HG03175 (cell line): ENCODE measurements around the gene MOB1B.

ENCODE experiments used
- ATAC-seq: cut with Tn5 transposase; IDR thresholded peaks from one replicate; pipeline ENCODE4 v1.9.1; 2021; ENCODE audit warnings: mild to moderate bottlenecking, moderate library complexity; ENCODE audit not compliant: unreplicated experiment

Gene MOB1B

GRCh38 chr4:70914000-70914399 is 11.8 kb downstream of the MOB1B start:
- no peak for ATAC-seq

DNA sequence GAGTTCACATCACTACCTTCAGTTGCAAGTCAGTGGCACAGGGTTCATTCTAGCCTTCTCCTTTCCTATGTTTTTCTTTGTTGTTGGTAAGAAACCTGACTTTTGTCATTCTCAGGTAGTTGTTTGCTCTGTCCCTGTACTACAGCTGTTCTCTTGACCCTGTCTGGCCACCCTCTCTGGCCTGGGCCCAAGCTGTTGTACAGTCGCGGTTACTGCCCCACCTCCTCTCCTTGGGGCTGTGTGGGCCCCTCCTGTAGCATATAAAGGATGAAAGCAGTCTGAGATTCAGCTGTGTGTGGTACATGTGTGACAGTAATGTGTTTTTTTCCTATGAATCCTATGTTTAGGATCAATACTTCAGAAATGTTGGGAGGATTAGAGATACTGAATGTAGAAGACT is 12.5 kb downstream of the MOB1B start:
- no peak for ATAC-seq

DNA sequence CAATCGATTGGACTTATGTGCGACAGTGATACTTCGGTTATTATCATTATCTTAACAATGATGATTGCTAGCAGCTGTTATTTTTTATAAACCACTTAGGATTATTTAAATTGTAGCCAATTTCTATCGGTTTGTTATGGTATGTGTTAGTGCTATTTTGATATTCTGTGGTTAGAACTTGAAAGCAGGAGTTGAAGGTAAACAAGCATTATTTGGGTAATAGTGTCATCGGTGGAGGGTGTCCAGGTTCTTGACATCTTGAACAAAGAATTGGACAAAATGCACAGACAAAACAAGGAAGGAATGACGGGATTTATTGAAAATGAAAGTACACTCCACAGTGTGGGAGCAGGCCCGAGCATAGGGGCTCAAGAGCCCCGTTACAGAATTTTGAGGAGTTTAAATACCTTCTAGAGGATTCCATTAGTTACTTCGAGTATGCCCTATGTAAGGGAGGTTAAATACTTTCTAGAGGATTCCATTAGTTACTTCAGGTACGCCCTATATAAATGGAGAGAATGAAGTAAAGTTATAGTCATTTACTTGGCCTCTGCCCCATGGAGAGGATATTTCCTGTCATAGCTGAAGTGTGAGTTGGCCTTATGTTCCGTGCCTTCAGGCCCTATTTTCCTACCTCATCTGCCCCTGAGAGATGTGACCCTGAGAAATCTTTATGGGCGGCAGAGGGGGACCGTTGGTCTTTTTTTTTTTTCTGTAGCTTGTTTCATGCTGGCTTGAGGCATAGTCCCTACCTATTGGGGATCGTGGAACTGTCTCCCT is 13.1 kb downstream of the MOB1B start:
- no peak for ATAC-seq

GRCh38 chr4:70915874-70916559 is 13.8 kb downstream of the MOB1B start:
- no peak for ATAC-seq

DNA sequence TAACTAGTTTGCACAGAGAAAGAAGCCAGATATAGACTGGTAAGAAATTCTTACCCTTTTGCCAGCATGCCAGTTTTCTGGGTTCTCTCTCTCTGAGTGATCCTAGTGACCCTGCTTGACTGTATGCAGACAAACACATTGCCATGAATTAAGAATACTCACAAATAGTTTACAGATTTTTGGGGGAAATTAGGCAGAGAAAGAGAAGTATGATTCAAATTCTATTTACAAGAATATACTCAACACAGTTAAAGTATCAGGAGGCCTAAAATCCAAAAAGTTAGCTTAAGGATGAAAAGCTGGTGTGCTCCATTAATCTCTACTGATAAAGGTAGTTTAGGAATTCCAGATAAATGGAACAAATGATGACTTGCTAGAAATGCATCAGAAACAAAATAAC is 18.4 kb downstream of the MOB1B start:
- no peak for ATAC-seq

- no peak for ATAC-seq
Measured at GRCh38 chr4:70925418-70925817, 23.2 kb downstream of the MOB1B start.

- peak; percentile 92 for ATAC-seq
Measured at GRCh38 chr4:70925899-70926635, 23.9 kb downstream of the MOB1B start.

- peak; percentile 41 for ATAC-seq
Measured at GRCh38 chr4:70927502-70928137, 25.5 kb downstream of the MOB1B start.

DNA sequence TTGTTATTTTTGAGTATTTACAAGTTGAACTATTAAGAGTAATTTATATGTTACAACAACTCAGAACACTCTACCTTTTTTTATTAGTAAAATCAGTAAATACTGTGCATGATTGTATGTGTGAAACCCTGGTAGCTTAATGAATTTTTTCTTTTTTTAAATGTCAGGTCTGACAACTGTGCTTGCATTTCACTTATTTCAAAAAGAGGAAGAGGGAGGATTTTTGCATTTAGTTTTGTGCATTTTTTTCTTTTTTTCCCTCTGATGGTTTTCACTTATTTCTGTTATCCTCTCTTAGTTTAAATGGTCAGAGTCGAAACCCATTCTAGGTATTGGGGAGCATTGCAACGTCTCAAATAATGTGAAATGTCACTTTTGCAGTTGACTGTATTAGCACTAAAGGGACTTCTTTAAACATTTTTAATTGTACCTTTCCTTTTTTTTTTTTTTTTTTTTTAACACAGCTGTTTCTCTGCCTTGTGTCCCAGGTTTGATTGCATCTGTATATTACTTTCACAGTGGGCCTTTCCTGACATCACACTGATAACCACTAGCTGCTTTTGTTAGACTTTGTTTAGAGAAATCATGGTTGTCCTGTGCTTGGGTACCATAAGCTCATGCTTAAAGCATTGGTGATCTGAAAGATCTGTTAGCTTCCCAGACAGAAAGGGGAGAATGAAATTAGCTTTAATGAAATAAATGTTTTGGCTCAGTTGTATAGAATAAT is 28.5 kb downstream of the MOB1B start:
- ATAC-seq = no peak

DNA sequence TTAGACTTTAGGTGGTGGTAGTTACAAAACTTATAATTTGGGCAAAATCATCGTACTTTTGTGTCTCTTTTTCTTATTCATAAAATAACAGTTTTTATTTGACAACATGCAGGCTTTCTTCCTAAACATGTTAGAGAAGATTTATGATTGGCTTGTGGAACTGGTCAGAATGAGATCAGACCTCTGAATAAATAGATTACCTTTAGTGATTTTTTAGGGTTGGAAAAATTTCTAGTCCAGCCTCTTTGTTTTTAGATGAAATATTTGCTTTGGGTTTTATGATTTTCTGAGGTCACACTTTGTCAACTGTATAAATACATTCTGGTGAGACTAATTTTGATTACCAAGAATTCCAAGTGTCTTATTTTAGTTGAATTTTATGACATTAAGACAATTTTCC is 29.2 kb downstream of the MOB1B start:
- no peak for ATAC-seq

DNA sequence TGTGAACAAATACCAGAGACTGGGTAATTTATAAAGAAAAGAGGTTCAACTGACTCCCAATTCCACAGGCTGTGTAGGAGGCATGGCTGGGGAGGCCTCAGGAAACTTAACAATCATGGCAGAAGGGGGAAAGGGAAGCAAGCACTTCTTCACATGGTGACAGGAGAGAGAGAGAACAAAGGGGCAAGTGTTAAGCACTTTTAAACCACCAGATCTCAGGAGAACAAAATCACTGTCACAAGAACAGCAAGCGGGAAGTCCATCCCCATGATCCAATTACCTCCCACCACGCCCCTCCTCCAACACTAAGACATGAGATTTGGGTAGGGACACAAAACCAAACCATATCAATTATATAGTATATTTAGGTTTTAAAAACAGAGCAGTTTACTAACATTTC is 30.8 kb downstream of the MOB1B start:
- ATAC-seq = no peak

DNA sequence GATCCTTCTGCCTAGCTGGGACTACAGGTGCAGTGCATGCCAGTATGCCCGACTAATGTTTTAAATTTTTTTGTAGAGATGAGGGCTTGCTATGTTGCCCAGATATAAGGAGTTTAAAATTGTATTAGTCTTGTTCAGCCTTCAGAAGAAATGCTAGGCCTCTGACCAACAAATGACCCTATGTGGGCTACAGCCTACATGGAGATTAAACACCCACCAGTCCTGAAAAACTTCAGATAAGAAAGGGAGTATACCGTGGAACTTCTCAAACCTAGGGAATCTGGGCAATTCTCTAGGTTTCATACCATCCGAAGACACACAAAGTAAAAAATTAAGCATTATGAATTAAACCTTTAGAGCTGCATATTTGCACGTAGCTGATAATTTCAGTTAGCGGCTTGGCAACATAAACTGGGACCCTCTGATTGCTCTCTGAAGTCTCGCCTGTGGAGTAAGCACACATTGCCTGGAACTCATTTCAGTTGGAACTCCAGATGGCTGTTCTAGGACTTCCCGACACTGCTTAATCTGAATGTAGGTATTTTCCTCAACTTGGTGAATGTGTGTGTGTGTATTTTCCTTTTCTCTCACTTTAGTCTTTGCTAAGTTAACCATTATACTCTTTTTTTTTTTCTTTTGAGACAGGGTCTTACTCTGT is 33.0 kb downstream of the MOB1B start:
- ATAC-seq = no peak

- no peak for ATAC-seq
Measured at GRCh38 chr4:70936200-70936787, 34.1 kb downstream of the MOB1B start.

- no peak for ATAC-seq
Measured at GRCh38 chr4:70938086-70938485, 35.9 kb downstream of the MOB1B start.

GRCh38 chr4:70940134-70940533 is 38.0 kb downstream of the MOB1B start:
- no peak for ATAC-seq

- ATAC-seq = peak; percentile 71
Measured at GRCh38 chr4:70943114-70943513, 40.9 kb downstream of the MOB1B start.

DNA sequence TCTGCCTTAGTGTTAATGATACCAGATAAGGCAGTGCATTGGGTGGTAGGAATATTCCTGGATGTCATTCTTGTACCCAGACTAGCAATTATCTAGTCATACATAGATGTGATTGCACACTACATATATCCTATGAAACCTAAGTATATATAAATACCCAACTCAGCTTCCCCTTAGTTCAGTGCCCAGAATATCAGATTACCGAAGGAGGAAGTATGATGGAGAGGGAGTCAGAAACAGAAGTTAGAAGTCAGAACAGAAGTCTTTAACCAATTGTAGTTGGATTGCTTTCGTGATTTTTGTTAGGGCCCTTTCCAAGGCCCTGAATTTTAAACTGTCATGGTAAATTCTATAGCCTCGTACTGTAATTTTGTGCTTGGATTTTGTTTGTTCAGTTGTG is 42.9 kb downstream of the MOB1B start:
- ATAC-seq = peak; percentile 42

GRCh38 chr4:70945452-70946055 is 43.4 kb downstream of the MOB1B start:
- ATAC-seq = no peak

- no peak for ATAC-seq
Measured at GRCh38 chr4:70946939-70947338, 44.8 kb downstream of the MOB1B start.
